Measurements from ENCODE around the gene LRRC46.

Gene LRRC46

GRCh38 chr17:47831003-47831933 lies at the start of gene LRRC46, which contains the start of gene MRPL10:
Gene LRRC46, plus strand, starts transcription at chr17:47831670. Its CDS starts 320 bp downstream, at chr17:47831990.
Gene MRPL10, minus strand, starts transcription at chr17:47831541. Its CDS starts 30 bp downstream, at chr17:47831511.
- peak; percentile 77 to 78 for DNase-seq (ENCODE audit: low read depth in 2 of 2)

- DNase-seq (ENCODE audit: low read depth in 2 of 2) = no peak
Observed at GRCh38 chr17:47785538-47786123, 45.8 kb upstream of the LRRC46 start.

- no peak for DNase-seq (ENCODE audit: low read depth in 2 of 2)
Observed at GRCh38 chr17:47789611-47790561, 41.6 kb upstream of the LRRC46 start.

GRCh38 chr17:47791025-47791424 lies 40.4 kb upstream of the LRRC46 start:
- no peak for DNase-seq (ENCODE audit: low read depth in 2 of 2)

GRCh38 chr17:47792457-47792856 lies 39.0 kb upstream of the LRRC46 start:
- no peak for DNase-seq (ENCODE audit: low read depth in 2 of 2)

- DNase-seq (ENCODE audit: low read depth in 2 of 2) = no peak
Observed at GRCh38 chr17:47792979-47793378, 38.5 kb upstream of the LRRC46 start.

- no peak for DNase-seq (ENCODE audit: low read depth in 2 of 2)
Observed at GRCh38 chr17:47797797-47798196, 33.7 kb upstream of the LRRC46 start.

- no peak for DNase-seq (ENCODE audit: low read depth in 2 of 2)
Observed at GRCh38 chr17:47800686-47801085, 30.8 kb upstream of the LRRC46 start.

GRCh38 chr17:47801176-47801765 lies 30.2 kb upstream of the LRRC46 start:
- no peak for DNase-seq (ENCODE audit: low read depth in 2 of 2)

GRCh38 chr17:47801906-47802305 lies 29.6 kb upstream of the LRRC46 start:
- no peak for DNase-seq (ENCODE audit: low read depth in 2 of 2)

GRCh38 chr17:47802341-47803022 lies 29.0 kb upstream of the LRRC46 start:
- DNase-seq (ENCODE audit: low read depth in 2 of 2) = no peak

GRCh38 chr17:47803201-47803600 lies 28.3 kb upstream of the LRRC46 start:
- no peak for DNase-seq (ENCODE audit: low read depth in 2 of 2)

GRCh38 chr17:47803751-47804150 lies 27.7 kb upstream of the LRRC46 start:
- DNase-seq (ENCODE audit: low read depth in 2 of 2) = no peak

- no peak for DNase-seq (ENCODE audit: low read depth in 2 of 2)
Observed at GRCh38 chr17:47804461-47804860, 27.0 kb upstream of the LRRC46 start.

GRCh38 chr17:47806026-47806912 lies 25.2 kb upstream of the LRRC46 start:
- no peak for DNase-seq (ENCODE audit: low read depth in 2 of 2)

GRCh38 chr17:47806913-47807255 lies 24.6 kb upstream of the LRRC46 start:
- no peak for DNase-seq (ENCODE audit: low read depth in 2 of 2)

- no peak for DNase-seq (ENCODE audit: low read depth in 2 of 2)
Observed at GRCh38 chr17:47807421-47807820, 24.0 kb upstream of the LRRC46 start.

- DNase-seq (ENCODE audit: low read depth in 2 of 2) = no peak
Observed at GRCh38 chr17:47808036-47808829, 23.2 kb upstream of the LRRC46 start.

- no peak for DNase-seq (ENCODE audit: low read depth in 2 of 2)
Observed at GRCh38 chr17:47808830-47809480, 22.5 kb upstream of the LRRC46 start.
